ENCODE data around the gene MTHFD1L.

MTHFD1L gene

GRCh38 chr6:151149793-151150192 lies 284.3 kb downstream of the MTHFD1L start:
- H3K4me3 ChIP-seq (ENCODE audit: control insufficient read depth, low read depth, low read length): no peak overlapping the region
- DNase-seq (ENCODE audit: low read depth): no peak
- no peak for TF ChIP-seq CTCF (conservative IDR thresholded peaks at IDR 0.05; ENCODE audit: control insufficient read depth, insufficient read depth, low read depth, low read length)
